B cell (primary cell): ENCODE results near the gene LRRC31.

Experiments used
- EZH2 ChIP-seq: IDR thresholded peaks from 2 replicates; pipeline ENCODE4 v1.6.1; 2012; ENCODE audit warnings: borderline replicate concordance, low read depth, mild to moderate bottlenecking, moderate library complexity, low read length; ENCODE audit not compliant: insufficient read depth, poor library complexity, severe bottlenecking
- TF ChIP-seq, protein P1 (sequence below): fragments of 200-600 bp; IDR thresholded peaks from one replicate; pipeline ENCODE4 v1.8.0; 2022; ENCODE audit warnings: antibody characterized with exemption, mild to moderate bottlenecking

DNA sequence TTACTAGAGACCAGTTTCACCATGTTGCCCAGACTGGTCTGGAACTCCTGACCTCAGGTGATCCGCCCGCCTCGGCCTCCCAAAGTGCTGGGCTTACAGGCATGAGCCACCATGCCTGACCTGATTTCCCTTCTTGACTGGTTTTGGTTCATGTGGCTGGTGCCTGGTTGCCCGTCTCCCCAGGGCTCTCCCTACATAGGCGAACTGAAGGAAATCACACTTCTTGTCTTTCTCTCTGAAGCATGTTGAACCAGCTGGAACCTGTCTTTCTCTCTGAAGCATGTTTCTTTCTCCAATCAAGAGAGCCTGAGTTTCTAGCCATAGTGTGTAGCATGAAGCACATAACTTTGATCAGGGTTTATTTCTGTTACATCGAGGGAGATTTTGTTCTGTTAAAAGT lies 25.3 kb upstream of the LRRC31 start:
- TF ChIP-seq, protein P1, sequence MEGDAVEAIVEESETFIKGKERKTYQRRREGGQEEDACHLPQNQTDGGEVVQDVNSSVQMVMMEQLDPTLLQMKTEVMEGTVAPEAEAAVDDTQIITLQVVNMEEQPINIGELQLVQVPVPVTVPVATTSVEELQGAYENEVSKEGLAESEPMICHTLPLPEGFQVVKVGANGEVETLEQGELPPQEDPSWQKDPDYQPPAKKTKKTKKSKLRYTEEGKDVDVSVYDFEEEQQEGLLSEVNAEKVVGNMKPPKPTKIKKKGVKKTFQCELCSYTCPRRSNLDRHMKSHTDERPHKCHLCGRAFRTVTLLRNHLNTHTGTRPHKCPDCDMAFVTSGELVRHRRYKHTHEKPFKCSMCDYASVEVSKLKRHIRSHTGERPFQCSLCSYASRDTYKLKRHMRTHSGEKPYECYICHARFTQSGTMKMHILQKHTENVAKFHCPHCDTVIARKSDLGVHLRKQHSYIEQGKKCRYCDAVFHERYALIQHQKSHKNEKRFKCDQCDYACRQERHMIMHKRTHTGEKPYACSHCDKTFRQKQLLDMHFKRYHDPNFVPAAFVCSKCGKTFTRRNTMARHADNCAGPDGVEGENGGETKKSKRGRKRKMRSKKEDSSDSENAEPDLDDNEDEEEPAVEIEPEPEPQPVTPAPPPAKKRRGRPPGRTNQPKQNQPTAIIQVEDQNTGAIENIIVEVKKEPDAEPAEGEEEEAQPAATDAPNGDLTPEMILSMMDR: no peak
- no peak for TF ChIP-seq EZH2
